NK-92 (cell line): ENCODE results near the gene CD81.

Experiments used
- DNase-seq: peaks from one replicate; lab custom pipeline; 2025; ENCODE audit not compliant: unreplicated experiment; lab: John Stamatoyannopoulos, UW

CD81 gene

GRCh38 chr11:2419638-2420501 is 42.8 kb downstream of the CD81 start:
- no peak for DNase-seq

GRCh38 chr11:2420502-2421225 is 43.6 kb downstream of the CD81 start:
- no peak for DNase-seq

DNA sequence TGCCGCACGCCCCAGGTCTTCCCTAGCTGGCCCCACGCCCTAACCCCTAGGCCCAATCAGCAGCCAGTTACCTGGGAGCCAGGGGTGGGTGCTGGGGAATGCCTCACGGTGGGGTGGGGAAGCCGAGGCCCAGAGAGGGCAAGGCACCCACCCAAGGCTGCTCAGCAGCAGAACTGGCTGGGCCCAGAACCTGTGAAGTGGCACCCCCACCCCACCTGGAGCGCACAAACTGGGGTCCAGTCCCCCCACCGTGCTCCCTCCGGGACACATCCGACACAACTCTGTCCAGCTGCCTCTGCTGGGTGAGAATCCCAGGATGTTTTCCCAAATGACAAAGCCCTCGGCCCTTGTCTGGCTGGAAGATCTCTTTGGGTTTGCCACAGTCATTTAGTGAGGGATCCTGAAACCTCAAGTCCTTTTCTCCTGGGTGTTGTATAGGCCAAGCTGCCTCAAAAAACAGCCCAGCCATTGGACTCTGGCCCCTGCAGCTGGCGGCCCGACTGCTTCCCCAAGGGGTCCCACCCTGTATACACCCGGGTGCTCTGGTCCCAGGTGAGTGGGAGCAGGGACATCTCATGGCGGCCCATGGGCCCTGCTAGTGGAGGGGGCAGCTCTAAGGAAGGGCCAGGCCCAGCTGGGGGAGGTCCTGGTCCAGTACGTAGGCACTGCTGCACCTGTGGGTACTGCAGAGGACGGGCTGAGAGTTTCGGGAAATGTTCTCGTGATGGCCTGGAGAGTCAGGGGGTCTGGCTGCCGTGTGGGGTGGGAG is 44.3 kb downstream of the CD81 start:
- no peak for DNase-seq

DNA sequence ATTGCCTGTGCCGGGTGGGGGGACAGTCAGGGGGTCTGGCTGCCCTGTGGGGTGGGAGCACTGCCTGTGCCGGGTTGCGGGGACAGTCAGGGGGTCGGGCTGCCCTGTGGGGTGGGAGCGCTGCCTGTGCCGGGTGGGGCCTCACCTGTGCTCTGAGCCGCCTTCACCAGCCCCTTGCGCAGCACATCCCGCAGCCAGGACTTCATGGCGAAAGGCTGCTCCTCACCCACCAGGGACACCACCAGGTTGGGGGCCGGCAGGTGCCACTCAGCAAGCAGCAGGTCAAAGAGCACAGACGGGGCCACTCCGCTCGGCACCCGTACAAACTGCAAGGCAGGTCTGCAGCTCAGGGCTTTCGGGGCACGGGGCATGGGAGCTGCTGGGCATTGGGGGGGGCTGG is 44.9 kb downstream of the CD81 start:
- DNase-seq = no peak

GRCh38 chr11:2422461-2423156 is 45.5 kb downstream of the CD81 start:
- DNase-seq = no peak

GRCh38 chr11:2423157-2424025 is 46.3 kb downstream of the CD81 start:
- no peak for DNase-seq

- DNase-seq = no peak
Measured at GRCh38 chr11:2424811-2425495, 47.8 kb downstream of the CD81 start.

DNA sequence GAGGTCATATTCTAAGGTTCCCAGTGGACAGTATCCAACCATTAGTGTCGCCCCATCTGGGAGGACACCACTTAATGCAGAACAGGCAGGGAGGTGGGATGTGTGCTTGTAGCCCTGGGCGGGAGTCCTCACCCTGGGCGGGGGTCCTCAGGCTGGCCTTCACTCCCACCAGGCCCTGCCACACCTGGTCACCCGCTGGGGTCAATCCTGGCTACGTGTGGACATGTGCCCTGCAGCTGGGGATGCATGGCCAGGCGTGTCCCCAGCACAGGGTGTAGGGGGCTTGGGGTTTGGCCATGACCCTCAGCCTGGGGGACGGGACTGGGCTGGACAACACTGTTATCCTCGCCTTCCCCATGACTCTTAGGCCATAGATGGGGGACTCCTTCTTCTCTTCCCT is 48.4 kb downstream of the CD81 start:
- no peak for DNase-seq

- DNase-seq = no peak
Measured at GRCh38 chr11:2426221-2426620, 49.1 kb downstream of the CD81 start.

DNA sequence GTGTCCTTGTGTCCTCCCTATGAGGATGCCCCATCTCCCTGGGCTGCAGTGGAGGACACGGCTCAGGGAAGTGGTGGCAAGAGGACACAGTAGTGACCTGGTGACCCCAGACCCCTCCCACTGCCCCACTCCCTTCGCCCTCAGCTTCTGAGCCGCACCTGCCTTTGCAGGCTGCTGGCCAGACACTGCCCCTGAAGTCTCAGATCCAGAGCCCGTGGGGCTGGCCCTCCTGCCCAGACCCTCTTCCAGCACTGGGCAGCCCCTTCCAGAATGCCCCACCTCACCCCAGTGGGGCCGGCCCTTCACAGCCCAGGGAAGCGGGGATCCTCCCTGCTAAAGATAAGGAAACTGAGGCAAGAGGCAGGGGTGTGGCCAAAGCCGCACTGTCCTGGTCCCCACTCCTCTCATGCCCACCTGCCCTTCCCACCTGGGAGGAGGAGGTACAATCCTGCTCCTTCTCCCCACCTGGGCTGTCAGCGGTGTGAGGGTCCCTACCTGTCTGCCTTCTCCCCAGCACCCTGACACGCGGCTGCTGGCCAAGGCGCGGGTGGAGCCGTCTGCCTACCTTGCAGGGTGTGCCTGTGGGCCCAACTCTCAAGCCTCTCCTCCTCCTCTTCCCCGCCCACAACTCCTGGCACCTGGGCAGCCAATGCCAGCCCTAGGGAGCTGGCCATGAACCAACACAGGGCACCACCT is 49.9 kb downstream of the CD81 start:
- DNase-seq = no peak

GRCh38 chr11:2427721-2428321 is 50.7 kb downstream of the CD81 start:
- no peak for DNase-seq

GRCh38 chr11:2428322-2428795 is 51.2 kb downstream of the CD81 start:
- DNase-seq = peak; percentile 22

DNA sequence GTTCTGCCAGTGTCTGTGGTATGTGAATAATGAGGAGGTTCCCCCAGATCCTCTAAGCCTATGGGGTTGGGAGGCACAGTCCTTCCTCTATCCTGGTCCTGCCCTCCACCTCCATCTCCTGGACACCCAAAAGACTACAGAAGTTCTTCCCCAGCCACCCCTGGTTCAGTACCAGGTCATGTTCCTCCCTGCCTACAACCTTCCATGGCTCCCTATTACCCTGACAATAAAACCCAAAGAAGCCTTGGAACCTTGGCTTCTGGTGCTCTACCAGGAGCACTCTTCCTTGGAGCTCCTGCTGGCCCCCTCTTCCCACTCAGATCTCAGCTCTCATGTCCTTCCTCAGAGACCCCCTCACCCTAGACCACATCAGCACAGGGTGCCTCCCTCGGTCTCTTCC is 54.3 kb downstream of the CD81 start:
- DNase-seq = no peak

DNA sequence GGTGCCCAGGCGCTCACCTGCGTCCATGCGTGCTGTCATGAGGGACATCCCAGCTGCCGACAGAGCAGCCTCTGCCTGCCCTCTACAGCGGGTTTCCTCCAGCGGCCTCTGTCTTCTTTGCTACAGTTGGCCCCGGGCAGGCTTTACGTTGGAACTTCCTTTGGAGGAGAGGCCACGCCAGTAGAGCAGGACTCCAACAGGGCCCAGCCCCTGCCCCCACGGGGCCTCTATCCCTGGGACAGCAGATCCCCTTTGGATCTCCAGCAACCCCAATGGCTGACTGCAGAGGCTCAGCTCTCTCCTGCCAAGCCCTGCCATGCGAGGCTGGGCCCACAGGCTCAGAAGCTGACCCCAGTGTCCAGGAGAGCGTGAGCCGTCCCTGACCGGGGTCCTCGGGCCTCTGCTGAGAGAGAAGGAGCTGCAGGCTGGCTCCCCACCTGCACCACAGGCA is 55.1 kb downstream of the CD81 start:
- DNase-seq = no peak

- DNase-seq = no peak
Measured at GRCh38 chr11:2432628-2433071, 55.5 kb downstream of the CD81 start.

GRCh38 chr11:2433106-2433925 is 56.2 kb downstream of the CD81 start:
- no peak for DNase-seq

DNA sequence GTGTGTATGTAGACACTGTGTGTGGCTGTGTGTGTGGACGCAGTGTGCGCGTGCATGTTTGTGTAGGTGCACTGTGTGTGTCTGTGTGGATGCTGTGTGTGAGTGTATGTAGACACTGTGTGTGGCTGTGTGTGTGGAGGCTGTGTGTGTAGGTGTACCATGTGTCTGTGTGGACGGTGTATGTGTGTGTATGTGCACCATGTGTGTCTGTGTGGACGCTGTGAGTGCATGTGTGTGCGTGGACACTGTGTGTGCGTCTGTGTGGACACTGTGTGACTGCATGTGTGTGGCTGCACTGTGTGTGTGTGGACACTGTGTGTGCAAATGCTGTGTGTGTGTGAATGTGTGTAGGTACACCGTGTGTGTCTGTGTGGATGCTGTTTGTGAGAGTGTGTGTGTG is 56.9 kb downstream of the CD81 start:
- DNase-seq = no peak
